Measurements from ENCODE around the gene AVPI1.
"Not testable (repeated sequence)": the region's sequence is repeated elsewhere in the genome, so short reads cannot be mapped to it uniquely, and the experiment has no call there.

Gene AVPI1

DNA sequence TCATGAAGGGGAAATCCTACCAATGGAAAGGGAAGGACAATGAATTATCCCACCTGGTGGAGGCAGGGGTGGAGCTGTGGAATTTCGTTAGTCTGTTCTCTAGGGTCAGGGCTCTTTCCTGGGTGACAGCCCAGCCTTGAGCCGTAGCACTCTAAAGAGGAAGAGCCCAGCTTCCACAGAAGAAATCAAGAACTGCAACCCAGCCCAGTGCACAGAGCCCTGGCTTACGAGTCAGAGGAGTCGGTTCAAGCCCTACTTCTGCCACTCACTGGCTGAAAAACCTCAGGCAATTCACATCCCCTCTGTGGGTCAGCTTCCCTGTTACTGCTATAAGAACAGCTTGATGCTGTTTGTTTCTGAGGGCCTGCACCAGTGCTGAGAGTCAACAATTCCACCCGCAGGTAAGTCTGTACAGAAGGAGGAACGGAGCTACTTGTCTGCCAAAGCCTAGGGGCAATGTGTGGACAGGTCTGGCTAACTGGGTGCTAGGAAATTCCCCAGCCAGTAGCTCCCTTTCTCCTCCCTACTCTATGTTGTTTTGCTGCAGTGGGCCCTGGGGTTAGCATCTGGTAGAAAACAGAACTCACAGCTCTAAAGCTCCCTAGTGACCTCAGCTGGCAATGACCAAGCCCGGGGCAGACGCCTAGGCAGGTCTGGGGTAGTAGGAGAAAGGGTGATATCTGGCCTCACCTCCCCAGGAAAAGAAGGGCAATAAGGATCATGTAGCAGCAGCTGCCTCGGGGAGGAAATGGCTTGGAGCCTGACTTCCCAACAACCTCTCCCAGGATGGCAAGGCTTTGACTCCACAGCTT, 3.3 kb downstream of the AVPI1 start:
- DNase-seq (ENCODE audit: low spot score) (no peak), FAIRE-seq (no peak)

- no peak for DNase-seq (ENCODE audit: low spot score)
- FAIRE-seq: no peak
Measured at GRCh38 chr10:97682042-97682441, 5.0 kb downstream of the AVPI1 start.

- FAIRE-seq: no peak
- no peak for DNase-seq (ENCODE audit: low spot score)
Measured at GRCh38 chr10:97679594-97679993, 7.4 kb downstream of the AVPI1 start.

- FAIRE-seq (no peak), DNase-seq (ENCODE audit: low spot score) (peak; percentile 65)
Measured at GRCh38 chr10:97676770-97677581, 10.1 kb downstream of the AVPI1 start.

DNA sequence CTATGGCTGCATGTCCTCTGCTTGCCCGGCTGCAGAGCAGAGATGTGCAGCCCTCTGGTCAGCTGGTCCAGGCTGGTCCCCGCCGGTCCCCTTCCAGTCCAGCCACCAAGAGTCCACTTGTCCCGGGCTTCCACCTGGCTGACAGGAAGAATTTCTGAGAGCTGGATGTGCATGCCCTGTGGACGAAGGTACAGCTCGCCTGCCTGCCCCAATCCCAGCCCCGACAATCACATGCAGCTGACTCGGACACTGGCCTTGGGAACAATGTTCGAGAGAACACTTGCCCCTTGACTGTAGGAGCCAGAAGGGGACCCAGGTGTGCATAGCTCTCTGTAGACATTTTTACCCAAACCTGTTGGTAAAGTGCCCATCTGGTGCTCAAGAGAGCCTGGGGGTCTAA, 11.8 kb downstream of the AVPI1 start:
- FAIRE-seq (no peak), DNase-seq (ENCODE audit: low spot score) (no peak)

DNA sequence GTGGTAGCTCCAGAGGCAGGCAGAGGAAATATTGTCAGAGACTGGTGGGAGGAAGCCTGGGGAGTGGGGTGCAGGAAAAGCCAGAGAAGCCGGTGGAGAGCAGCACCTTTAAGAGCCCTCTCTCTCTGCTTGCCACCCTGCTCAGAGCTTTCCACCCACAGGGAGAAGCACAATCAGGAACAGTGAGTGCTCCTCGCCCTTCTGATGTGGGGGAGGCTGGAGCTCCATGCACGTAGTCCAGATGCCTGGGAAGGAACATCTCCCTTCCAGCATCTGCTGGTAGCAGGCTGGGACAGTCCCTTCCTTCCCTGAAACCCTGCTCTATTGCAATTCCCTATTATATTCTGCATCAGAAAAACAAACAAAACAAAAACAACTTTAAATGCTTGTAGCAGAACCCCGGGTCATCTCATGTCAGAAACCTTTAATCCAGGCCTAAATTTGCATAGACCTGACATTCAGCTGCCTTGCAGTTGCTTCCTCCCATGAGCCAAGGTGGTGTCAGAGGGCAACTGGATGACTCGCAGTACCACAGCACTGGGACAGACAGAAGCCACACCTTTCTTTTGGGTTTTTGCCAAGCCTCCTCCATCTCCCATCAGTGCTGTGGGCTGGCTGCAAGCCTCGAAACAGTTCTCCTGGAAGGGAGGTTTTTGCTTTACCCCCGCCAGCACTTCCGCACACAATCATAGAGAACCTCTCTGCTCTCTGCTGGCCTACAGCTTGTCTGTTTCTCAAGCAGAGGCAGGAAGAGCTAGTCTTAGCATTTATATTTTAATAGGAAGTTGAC, 13.1 kb downstream of the AVPI1 start:
- peak; percentile 29 for DNase-seq (ENCODE audit: low spot score)
- no peak for FAIRE-seq

DNA sequence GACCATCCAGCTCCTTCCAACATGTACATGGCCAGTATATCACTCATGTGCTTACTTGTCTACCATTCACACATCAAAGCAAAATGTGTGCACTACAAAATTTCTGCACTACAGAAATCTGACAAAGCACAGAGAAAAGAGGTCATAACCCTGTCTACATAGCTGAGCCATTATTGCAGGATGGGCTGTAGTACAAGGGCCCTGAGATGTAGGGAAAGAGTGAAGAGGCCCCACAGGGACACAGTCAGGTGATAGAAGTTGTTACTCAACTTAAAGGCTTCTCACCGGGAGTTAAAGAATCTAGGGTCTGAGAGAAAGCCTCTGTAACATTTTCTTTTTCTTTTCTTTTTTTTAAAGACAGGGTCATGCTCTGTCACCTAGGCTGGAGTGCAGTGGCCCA, 17.5 kb downstream of the AVPI1 start:
- FAIRE-seq (no peak), DNase-seq (ENCODE audit: low spot score) (no peak)

GRCh38 chr10:97667463-97667862, 19.6 kb downstream of the AVPI1 start:
- FAIRE-seq: no peak
- no peak for DNase-seq (ENCODE audit: low spot score)

DNA sequence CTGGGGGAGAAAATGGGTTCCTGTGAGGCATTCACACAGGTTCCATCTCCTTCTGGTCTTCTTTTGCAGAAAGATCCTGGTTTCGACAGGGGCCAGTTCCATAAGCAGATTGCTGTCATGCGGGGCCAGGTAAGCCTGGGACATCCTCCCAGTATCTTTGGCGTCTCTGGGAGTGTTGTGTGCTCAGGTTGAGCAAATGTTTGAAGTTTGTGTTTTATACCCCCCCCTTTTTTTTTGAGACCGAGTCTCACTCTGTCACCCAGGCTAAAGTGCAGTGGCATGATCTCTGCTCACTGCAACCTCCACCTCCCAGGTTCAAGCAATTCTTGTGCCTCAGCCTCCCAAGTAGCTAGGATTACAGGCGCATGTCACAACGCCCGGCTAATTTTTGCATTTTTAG, 20.0 kb downstream of the AVPI1 start:
- FAIRE-seq (no peak), DNase-seq (ENCODE audit: low spot score) (no peak)

DNA sequence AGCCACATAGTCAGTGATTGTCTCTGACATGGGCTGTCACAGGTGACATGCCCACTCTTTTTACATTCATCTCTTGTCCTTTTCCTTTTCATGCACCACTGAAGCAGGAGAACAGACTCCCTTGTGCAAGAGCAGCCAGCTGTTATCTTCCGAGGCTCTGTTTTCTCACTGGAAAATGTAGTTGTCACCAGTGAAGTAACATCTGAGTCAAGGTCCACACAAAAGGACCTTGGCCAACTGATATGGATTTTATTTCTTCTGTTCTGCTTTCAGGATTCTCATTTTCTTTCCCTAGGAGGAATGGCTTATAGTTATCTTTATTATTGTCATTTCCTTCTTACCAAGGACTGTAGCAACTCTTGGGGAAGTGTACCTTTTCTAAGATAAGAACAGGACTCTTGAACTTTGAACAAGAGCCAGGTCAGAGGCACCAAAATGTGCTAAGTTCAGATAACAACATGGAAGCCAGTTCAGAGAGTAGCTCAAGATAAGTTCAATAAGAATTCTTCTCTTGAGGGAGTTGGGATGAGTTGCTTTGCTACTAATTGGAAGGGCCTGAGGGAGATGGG, 22.7 kb downstream of the AVPI1 start:
- no peak for DNase-seq (ENCODE audit: low spot score)
- FAIRE-seq: no peak

DNA sequence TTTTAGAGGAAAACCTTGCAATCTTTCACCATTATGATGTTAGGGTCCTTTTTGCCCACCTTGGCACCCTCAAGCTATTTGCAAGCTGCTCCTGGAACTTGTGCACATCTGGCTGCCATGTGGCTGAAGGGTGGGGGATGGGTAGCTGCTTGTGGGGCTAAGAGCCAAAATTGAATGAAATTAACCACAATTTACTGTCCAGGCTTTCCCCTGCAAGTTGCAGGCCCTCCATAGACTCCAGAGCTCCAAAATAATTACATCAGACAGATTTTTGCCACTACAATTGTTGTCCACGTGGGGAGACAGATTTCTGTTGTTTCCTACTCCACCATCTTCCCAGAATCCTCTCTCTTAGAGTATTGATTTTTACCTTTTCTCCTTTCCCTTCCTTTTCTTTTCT, 27.5 kb downstream of the AVPI1 start:
- FAIRE-seq (no peak), DNase-seq (ENCODE audit: low spot score) (no peak)

- no peak for DNase-seq (ENCODE audit: low spot score)
- no peak for FAIRE-seq
Measured at GRCh38 chr10:97656777-97657176, 30.3 kb downstream of the AVPI1 start.

- no peak for DNase-seq (ENCODE audit: low spot score)
- FAIRE-seq: no peak
Measured at GRCh38 chr10:97651773-97652172, 35.3 kb downstream of the AVPI1 start.

DNA sequence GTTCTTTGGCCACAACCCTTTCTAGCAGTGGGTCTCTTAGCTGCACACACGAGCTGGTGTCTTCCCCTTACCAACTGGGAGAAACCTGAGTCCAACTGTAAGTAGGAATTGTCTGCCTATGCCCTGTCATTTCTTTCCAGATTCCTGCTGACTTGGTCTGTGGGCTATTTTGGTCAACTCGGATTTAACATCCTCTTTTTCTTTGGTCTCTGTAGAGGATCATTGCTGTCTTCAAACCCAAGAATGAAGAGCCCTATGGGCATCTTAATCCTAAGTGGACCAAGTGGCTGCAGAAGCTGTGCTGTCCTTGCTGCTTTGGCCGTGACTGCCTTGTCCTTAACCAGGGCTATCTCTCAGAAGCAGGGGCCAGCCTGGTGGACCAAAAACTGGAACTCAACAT, 36.3 kb downstream of the AVPI1 start:
- FAIRE-seq: no peak
- DNase-seq (ENCODE audit: low spot score): no peak

DNA sequence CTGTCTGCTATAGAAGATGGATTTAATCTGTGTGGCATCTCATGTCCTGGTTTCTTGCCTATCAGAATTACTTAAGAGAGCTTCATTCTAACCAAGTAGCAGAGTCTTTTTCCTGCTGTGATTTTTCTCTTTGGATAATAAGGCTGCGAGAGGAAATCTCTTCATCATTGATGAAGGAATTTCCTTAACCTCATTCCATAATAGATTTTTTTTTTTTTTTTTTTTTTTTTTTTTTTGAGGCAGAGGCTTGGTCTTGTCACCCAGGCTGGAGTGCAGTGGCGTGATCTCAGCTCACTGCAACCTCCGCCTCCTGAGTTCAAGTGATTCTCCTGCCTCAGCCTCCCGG, 37.7 kb downstream of the AVPI1 start:
- not testable (repeated sequence) for FAIRE-seq; DNase-seq (ENCODE audit: low spot score)

DNA sequence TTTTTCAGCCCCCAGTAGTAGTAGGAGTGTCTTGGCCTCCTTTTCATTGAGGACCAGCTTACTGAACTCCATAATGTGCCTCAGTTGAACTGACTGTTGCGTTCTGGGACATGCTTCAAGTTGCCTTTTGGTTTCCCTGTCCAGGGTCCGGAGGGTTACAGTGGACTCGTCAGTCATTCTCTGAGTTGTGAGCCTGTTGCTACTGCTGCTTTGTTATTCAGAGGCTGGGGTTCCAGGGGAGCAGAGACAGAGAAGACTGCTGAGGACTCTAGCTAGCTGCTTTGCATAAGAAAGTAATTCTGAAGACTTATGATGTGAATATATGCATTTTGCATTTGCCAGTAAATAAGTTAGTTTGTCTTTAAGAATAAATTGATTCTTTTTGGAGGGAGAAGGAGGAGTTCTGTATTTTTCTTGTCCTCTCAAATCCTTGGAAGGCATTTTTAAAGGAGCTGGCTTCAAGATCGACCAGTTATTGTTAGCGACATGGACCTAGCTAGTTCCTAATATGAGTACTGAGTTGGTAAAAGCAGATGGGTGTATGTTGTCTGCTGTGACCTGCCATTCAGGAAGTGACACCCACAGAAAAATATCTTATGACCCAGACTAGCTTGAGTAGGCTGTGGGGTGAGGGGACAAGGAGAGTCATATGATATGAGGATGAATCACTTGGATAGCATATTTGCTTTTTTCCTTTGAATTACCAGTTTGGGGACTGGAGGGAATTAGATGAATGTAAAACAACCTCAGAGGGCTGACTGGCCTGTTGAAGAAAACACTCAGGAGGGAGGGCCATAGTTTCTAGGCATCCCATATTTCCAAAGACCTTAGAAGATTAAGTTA, 38.3 kb downstream of the AVPI1 start:
- FAIRE-seq (peak; percentile 90), DNase-seq (ENCODE audit: low spot score) (peak; percentile 73)

DNA sequence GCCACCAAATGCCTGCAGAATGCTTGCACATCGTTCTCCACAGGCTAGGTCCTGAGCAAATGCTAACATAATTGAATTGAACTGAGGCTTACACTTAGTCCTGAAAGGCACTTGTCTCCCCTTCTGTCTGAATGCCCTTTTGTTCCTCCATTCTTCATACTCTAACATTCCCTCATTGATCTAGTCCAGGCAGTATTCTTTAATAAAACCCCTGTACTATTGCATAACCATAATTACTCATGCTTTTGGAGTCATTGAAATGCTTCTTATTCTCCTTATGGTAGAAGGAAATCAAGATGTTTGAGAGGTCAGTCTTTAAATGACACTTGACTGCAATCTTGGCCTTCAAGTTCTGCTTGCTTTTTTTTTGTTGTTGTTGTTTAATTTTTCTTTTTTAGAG, 39.5 kb downstream of the AVPI1 start:
- no peak for DNase-seq (ENCODE audit: low spot score)
- no peak for FAIRE-seq

DNA sequence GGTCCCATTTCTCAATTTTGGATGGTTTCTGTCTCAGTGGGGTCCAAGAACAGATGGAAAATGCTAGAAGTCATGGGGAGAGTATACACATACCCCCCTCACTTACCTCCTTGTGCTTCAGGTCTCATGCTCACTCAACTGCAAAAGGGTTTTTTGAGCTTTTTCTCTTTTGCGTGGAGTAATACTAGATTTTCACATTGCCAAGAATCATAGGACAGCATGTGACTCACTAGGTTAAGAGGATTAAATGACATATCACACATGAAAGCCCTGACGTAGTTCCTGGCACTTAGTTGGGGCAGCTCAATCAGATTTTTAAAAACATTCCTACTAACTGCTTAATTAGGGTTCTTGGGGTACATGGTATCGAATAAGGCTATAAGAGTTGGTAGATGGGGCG, 42.1 kb downstream of the AVPI1 start:
- FAIRE-seq (no peak), DNase-seq (ENCODE audit: low spot score) (no peak)

- FAIRE-seq (no peak), DNase-seq (ENCODE audit: low spot score) (no peak)
Measured at GRCh38 chr10:97643441-97643985, 43.5 kb downstream of the AVPI1 start.

GRCh38 chr10:97642471-97643159, 44.4 kb downstream of the AVPI1 start:
- FAIRE-seq: not testable (repeated sequence)

More at GRCh38 chr10:97642471-97643159, 44.4 kb downstream of the AVPI1 start:
- not testable (repeated sequence) for DNase-seq (ENCODE audit: low spot score)

Data from urothelium cell line (cell line).